NCI-H460 (cell line): Measurements from ENCODE around the gene NR2E1. TPM values are rescaled to one million over a fixed set of nuclear protein-coding genes. Genes with fewer than 3 reads are reported as not detected.

Source experiments
- DNase-seq: peaks from one replicate; pipeline ENCODE4 v3.0.0-alpha.2; 2016; ENCODE audit warnings: low read depth; ENCODE audit errors: extremely low read depth
- polyA plus RNA-seq: library from polyadenylated mRNA; depleted of rRNA; stranded (reverse); fragments of >200 nt; gene quantifications from 2 replicates; pipeline ENCODE4 v1.2.3, GENCODE V29; 2014; cell fraction: nucleus; rRNA removed
- total RNA-seq: library from RNA; depleted of rRNA; stranded (reverse); fragments of >200 nt; shearing (Covaris generic); gene quantifications from 2 replicates; pipeline ENCODE4 v1.2.3, GENCODE V29; 2014; rRNA removed

The NR2E1 gene
- total RNA-seq: not detected in 2 replicates
- not detected in 2 replicates for polyA plus RNA-seq

DNA sequence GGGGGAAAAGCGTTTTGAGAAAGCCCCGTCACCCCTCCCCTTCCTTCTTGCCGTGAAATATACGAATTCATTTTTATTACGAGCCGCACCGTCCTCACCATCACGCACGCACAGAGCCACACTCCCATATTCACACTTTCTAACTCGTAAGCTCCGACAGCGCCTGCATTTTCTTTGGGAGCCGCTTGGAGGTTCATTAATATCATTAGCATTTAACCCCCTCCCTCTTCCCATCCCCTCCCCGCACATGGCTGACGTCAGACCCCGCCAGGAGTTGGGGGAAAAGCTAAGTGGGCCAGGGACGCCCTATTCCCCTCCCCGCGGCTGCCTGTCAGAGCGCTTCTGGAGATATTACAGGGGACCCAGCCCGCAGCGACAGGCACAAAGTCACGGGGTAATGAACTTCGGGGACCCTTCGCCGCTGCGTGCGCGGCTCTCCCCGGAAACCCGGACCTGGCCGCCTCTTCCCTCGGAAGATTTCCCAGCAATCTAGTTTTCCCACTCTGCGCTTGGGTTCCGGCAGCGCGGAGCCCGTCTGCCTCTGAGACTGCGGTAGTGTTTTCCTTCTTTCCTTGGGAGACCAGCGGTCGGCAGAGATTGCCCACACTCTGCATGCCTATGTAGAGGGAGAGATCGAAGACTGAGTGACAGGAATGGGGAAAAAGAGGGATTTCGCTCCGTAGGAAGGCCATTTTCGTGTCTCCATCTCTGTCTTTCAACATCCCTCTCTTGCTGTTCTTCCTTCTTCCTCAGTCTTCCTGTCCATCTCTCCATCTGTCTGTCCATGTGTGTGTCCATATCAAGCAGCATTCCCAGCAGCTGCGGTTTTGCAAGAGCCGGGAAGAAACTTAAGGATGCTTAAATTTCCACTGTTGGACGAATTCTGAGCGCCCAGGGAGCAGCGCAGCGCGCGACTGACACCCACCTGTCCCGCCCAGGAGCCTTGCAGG lies at the start of gene NR2E1:
Gene NR2E1 (plus strand): TSS at position 309 of the 950 bp plus-strand sequence. CDS start 744 bp downstream, outside the sequence.
- no peak for DNase-seq

DNA sequence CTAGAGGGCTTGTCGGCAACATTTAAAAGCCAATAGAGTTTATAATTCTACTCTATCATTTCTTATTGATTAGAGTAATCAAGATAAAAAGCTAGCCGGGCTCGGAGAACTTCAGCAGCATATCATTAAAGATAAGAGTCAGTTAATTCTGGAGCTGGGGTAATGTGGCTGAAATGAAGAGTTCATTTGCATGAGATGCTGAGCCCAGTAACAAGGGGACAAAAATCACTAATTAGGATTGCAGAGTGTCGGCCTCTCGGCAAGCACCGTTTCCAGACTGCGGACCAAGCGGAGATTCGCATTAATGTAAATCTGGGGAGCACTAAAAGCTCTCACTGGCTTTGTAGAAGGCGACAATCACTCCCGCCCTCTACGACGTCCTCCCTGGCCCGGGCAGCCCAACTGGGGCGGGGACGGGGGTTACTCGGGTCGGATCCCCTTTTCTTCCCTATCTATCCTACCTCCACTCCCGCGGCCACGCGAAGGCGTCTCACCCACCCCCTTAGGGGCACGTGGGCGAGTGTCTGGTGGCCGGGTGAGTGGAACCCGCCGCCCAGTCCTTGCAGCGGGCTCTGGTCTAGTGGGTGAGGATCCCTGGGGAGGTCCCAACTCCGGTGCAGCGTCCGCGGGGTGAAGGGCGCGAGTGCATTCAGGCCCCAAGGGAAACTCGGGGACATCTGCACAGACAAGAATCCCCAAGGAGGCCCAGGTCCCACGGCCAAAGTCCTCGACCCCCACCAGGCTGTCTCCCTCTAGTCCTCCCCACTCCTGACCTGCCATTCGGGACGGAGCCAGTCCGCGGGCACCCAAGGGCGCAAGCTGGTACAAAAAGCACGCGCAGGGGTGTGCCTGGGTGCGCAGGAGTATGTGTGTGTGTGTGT lies 49.0 kb upstream of the NR2E1 start:
- DNase-seq: no peak

DNA sequence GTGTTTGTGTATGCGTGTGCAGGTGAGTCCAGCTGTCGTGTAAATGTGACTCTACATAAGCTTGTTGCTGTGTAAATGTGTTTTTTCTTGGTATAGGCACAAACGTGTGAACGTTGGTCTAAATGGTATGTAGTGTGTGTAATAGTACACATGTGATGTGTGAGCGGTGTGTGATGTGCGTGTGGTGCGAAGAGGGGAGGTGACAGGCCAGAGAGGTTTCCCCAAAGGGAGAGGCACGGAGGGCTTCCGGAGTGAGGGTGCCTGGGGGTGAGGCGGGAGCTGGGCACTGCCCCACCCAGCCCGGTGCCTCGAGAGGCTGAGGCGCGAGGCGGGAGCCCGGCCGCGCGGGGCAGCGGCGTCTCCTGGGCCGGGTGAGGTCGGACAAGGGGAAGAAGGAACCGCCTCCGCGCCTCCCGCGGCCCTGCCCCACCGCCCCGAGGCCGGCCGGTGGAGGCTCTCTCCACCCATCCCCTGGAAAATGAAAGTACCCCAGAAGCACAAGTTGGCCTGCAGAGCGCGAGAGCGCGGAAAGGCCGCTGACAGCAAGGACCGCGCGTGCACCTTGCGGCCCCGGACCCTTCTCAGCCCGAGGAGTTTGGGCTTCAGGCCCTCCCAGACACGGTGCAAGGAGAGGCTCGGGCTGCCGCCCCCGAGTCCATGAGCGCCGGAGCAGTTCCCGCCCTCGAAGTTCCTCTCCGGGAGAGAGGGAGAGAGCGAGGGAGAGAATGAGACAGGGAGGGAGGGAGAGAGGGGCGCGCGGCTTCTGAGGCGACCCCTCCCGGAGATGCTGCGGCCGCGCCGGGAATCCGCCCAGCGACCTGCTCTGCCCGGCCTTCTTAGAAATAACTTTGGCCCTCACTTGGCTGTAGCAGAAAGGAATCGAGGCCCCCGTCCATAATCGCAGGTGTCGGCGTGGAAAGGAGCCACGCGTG lies 48.1 kb upstream of the NR2E1 start:
- no peak for DNase-seq

DNA sequence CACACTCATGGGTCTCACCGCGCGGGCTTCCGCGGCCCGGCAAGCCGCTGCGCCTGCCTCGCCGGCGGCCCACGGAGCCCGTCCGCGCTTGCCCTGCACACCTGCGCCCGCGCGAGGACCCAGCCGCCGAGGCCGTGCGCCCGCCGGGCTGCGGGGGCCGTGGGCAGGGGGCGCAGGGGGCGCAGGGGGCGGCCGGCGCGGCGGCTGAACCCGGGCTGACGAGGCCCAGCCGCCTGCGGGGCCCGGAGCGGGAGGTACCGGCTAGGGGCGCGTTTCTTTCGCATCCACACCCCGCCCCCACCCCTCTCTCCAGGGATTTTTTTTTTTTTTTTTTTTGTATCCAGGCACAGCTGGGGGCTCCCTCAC lies 47.5 kb upstream of the NR2E1 start:
- DNase-seq: no peak

DNA sequence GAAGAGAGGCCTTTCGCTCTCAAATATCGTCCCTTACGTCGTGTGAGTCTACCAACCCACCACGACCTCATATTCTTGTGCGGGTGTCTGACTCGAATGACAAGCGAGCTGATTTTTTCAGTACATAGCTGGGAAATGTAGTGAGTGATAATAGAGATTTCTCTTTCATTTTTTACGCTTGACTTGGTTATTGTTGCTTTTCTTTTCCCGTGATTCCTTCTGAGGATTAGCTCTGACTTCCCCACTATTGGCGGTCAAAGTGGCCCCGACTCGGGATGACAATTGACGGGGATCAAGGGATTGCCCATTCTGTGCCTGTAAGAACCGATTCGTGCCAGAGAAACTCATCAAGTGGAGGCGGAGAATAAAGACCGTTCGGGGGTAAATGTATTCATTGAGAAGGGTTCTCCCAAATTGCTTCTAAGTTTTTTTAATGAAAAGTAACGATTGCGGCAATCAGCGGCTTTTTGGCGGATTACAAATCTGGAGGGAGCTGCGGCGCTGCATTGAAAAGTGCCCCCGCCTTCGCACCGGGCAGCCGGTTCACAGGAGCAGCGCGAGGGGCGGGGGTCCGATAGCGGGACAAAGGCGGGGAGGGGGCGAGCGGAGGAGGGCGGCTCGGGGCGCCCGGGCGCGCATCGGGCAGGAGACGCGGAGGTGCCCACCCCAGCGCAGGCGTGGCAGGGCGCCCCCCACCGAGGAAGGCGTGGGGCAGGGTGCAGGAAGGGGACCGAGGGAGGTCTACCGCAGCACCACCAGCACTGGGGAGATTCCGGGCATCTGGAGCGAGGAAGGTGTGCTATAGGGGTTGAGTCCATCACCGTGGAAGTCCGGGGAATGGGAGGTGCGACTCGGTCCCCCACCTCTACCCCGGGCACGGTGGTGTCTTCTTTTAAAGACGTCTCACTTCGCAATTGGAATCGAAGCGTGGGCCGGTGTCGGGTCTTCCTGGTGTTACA lies 46.7 kb upstream of the NR2E1 start:
- DNase-seq: no peak

DNA sequence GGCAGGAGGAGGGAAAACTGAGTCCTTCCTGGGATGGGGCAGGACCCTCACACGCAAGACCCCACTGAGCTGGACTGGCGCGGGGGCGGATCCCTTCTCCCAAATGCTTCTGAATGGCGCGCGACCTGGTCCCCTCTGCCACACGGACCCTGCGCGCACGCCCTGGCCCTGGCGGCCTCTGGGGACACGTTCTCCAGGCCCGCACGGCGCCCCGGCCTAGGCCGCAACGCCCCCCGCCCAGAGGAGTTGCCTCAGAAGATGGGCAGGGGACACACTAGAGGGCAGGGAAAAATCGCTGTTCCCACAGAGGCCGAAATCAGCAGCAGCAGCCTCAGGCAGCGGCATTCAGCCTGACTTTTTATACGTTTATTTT lies 46.1 kb upstream of the NR2E1 start:
- DNase-seq: no peak

DNA sequence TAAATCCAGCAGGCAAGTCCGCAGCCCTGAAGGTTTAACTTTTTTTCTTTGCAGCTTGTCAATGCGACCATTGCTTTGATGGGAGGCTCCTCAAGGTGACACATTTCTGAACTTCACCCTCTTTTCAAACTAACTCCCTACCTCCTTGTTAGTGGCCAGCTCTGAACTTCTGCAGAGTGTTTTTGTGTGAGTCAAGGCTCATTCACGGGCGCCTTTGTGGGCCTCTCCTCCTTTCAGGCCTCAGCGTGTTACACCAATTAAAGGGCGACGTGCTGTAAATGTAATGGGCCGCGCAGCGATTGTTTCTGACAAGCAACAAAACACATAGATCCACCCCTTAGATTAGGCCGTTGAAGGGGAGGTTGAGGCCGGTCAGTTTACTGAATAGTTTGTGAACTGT lies 45.5 kb upstream of the NR2E1 start:
- DNase-seq: no peak

DNA sequence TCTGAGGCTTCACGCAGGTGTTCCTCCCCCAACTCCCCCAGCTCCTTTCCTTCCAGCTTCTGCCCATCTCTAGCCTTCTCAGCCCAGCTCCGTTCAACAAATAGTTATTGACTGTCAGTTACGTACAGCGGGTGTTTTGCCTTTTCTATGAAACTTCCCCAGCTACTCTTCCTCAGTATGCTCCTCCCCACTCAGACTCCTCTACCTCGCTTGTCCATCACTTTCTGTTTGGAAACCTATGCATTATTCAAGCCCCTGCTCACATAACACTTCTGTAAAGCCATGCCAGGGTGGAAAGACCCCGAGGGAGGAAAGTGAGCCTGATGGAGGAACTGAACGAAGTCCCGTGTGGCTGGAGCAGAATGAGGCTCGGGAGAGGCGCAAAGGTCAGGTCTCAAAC lies 44.2 kb upstream of the NR2E1 start:
- DNase-seq: no peak

DNA sequence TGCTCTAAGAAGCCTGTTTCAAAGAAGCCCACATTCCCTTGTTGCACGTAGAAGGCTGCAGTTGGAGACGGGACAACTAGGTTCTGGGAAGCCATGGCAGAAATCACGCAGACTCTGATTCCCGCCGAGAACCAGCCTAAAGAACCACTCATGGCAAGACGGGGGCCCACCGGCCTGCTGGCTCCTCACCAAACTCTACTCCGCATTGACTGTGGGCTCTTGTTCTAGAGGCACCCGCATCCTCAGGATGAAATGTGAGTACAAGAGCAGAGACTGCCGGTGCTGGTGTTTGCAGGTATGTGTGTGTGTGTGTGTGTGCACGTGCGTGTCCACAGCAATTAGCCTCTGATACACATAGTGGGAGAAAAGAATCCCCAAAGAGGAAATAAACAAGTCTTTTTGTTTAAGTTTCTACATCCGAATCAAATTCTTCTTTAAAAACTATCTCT lies 42.3 kb upstream of the NR2E1 start:
- DNase-seq: no peak

DNA sequence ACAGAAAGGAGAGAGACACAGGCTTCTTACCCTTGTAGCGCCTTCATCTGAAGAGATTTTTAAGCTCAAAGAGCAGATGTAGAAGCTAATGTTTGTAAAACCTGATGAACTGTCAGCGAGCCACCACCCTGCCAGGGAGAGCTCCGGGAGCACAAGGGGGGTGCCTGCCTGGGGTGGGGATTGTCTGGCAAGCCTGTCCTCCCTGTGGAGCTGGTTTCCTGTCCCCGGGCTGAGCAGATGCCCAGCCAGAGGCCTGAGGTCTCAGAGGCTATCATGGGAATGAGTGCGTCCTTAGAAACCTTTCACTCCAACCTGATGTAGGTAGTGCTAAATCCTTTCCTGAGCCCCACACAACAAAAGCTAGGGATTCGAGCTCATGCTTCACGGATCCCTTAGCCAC lies 41.9 kb upstream of the NR2E1 start:
- no peak for DNase-seq

DNA sequence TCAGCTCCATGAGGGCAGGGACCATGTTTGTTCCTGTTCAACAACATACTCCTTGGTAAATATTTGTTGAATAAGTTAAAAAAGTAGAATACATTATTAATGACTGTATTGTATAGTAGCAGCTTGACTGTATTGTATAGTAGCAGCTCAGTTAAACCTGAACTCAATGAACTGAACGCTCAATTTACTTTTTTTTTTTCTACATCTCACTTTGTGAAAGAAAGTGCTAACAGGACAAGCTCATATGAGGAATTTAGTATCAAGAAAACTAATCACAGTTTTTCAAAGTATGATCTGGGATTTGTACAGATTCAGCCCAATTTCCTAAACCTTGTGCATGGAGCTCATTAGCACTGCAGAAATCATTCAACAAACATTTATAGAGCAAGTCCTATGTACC lies 38.8 kb upstream of the NR2E1 start:
- no peak for DNase-seq

DNA sequence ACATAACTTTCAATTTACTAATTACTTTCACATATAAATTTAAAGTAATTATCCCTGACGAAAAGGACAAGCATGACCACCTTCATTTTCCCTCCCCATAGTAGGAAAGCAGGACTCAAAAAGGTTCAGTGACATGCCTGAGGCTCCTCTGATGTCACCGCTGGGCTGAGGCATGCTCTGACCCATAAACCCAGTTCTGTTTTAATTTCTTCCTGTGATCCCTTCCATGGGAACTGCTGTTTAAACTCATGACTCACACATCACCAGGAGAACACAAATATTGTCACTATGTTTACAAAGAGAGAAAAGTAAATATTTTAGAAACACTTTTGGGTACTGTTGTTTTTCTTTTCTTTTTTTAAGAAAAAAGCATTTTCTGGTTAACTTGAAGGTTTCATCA lies 38.0 kb upstream of the NR2E1 start:
- peak; percentile 42 for DNase-seq

DNA sequence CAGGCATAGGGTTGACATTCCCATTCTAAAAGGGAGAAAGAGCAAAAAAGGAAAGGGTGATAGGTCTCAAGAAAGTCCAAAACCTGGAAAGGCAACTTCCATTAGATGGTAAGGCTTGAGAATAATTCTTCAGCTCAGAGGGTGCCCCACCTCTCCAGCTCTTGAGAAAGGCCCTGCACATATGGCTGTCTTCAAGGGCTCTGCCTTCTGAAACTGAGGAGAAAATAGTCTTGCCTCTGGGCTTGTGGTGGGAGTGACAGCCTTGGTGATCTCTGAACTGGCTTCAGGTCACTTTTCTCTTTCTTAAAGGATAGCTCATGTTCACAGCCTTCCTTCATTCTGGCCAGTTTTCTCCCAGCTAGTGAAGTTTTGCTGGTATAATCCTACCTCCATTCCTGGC lies 35.6 kb upstream of the NR2E1 start:
- no peak for DNase-seq

DNA sequence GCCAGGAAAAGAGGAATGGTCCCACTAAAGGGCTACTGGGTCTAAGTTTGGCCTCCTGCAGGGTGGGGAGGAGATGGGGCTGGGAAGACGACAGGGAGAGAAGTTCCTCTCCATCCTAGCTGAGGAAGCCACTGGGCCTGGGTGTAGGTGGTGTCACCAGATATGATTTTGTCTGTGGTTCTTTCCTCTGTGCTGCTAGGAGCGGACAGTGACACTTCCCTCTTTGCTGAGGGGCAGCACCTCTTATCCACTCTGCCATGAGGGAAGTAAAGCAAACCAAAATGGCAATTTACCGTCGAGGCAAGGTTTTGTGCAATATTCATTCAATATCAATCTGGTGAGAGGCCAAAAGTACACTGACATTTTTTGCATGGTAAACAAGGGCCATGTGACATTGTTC lies 33.0 kb upstream of the NR2E1 start:
- DNase-seq: no peak

DNA sequence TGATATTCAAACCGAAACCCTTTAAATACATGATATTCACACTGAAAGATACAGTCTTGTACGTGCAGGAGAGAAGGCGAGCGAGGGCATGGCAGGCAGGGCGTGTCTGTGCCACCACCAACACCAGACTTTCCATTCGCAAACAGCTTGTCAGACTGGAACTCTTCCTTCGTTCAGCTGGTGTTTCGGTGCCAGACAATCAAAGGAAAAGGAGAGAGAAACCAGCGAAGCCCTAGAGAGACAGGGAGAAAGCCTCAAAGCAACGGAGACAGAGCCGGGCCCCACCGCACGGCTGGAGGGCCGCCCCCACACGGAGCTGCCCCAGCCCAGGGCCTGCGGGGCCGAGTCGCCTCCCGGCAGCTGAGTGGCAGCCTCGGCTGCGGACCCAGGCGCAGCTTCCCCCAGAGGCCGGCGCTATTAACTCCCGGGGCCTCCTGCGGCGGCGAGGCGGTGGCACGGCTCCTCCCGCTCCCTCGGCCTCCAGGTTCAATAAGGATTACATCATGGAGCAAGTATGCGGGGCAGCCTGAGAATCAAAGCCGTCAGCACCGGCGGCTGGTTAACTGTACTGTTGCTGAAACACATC lies 32.1 kb upstream of the NR2E1 start:
- peak; percentile 43 for DNase-seq

DNA sequence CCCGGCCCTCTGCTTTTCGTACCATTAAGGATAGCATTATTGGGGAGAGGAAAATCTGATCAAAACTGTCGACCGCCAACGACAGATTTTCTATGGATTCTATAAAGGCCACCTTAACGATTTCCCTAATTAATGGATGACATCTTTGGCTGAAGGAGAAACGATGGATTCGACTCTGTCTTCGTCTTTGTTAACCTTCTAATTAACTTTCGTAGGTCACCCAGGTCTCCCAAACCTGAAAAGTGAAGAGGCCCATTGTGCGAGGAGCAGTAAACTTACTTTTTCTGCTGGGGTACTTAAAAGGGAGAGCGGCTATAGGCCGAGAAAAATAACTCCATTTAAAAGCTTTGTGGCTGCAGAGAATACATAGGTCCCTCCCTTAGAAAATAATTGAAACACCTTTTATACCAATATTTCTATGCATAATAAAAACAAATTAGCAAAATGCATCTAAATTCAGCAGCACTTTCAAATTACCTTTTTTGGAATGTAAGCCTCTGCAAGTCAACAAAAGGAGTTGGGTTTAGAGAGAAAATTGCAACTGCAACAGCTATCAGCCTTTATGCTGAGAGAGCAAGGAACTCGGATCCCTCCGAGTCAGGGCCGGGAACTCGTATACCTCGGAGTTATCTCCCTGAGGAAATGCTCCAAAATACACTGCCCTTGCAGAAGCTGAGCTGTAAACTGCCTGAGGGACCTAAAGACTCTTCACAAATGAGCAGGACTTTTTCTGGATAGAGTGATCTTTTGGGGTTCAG lies 31.4 kb upstream of the NR2E1 start:
- DNase-seq: no peak

DNA sequence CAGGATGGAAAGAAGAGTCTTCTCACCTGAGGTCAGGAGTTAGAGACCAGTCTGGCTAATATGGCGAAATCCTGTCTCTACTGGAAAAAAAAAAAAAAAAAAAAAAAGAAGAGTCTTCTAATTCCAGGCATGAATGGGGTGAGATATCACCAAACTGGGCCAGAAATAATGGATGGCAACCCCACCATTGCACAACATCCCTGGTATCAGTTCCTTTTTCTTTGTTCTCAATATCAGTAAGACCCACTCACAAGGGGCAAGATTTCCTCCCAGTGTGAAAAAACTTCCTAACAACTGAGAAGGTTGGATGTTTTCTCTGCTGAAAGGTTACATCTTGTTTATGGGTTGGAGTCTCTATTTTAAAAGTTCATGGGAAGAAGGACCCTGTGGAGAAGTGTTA lies 23.6 kb upstream of the NR2E1 start:
- no peak for DNase-seq

DNA sequence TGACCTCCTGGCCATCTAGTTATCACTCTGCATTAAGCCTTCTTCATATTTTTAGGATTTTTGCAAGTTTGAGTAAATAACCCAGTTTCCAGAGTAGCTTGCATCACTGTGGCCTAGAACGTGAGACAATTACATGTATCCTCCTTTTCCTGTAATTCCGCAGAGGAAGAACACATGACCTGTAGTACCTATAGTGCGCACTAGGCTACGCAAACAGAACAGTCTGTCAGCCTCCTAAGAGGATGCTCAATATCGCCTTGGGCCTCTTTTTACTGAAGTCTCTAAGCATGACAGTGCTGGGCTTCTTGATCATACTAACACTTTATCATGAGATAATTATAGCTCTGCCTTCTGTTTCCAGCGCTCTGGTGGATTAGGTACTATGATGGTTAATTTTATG lies 20.2 kb upstream of the NR2E1 start:
- no peak for DNase-seq
